GM18505 (cell line): ENCODE data around the gene PROK1.
"Not testable (repeated sequence)": the region's sequence is repeated elsewhere in the genome, so short reads cannot be mapped to it uniquely, and the experiment has no call there.

Experiments used
- ATAC-seq: cut with Tn5 transposase; IDR thresholded peaks from one replicate; pipeline ENCODE4 v1.9.1; 2021; ENCODE audit not compliant: unreplicated experiment
- POLR2A ChIP-seq: IDR thresholded peaks from 4 replicates; pipeline ENCODE4 v1.6.1; 2011; ENCODE audit warnings: borderline replicate concordance; ENCODE audit not compliant: insufficient read depth, insufficient read length; ENCODE audit errors: extremely low read depth

PROK1 gene

DNA sequence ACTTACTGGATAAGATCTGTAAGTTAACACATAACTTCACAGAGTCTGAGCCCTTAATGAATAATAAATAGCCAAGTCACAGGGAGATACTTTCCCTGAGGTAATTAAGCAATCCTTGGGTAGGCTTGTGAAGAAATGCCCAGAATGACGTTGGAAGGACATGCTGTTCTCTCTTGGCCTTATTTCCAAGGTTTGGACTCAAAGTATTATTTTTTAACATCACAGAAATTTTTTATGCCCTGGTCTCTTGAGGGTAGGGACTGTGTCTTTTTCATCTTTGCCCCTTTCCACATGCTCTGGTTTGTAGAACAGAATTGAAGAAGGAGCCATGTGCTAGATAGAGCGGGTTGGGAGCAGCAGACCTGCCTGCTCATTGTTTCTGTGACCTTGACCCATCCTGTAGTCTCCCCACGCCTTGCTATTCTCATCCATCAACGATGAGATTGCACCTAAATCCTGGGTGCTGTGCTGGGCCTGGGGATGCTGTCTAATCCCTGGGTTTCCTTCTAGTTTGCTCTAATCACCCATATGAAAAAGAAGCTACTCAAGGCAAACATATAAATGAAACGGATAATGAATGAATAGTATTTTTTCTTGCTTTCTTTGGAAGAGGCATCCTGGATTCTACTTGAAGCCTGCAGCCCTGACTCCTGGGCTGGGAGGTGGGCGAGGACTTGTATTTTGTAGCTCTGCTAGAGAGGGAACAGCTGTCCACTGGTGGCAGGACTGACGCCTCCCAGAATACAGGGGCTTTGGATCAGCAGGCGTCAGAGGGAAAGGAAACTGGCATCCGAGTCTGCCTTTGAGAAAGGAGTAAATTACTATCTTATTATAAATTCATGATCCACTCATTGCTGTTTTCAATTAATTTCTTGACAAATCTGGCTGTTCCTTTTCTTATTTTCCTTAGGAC lies 26.0 kb upstream of the PROK1 start:
- no peak for TF ChIP-seq POLR2A
- ATAC-seq = no peak

GRCh38 chr1:110425612-110426152 lies 25.3 kb upstream of the PROK1 start:
- TF ChIP-seq POLR2A = no peak
- no peak for ATAC-seq

DNA sequence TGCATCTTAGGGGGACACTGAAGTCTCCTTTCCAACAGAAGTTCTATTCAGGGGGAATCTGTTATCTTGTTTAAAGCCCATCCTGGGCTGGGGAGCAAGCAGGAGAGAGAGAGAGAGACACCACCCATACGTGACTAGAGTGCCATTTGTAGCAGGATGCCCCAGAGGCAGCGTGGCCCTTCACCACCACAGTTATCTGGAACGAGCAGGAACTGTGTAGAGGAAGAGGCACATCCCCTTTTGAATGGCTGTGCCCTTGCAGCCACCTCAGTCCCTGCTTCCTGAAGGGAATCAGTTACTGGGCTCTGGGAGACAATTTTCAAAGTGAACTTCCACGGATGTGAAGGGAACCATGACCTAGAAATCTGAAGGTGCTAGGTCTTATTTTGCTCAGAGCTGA lies 24.1 kb upstream of the PROK1 start:
- no peak for TF ChIP-seq POLR2A
- no peak for ATAC-seq

- no peak for ATAC-seq
- no peak for TF ChIP-seq POLR2A
Observed at GRCh38 chr1:110428946-110429345, 22.0 kb upstream of the PROK1 start.

GRCh38 chr1:110430366-110430765 lies 20.6 kb upstream of the PROK1 start:
- TF ChIP-seq POLR2A = no peak
- no peak for ATAC-seq

DNA sequence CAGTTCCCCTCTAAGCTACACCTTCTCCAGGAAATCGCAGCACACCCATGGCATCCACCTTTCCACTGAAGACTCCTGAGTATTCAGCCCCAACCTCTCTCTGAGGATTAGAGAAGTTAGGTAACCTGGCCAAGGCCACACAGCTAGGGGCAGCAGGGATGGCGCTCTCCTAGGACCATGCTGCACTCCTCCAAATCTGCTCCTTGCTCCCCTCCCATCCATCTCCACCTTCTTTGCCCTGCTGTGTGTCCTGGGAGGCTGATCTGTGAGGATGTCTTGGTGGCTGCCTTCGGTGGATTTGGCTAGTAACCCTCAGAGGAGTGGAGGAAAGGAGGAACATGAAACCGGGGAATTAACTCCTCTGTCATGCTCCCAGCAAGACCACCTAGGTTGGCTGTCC lies 20.0 kb upstream of the PROK1 start:
- ATAC-seq = no peak
- no peak for TF ChIP-seq POLR2A

DNA sequence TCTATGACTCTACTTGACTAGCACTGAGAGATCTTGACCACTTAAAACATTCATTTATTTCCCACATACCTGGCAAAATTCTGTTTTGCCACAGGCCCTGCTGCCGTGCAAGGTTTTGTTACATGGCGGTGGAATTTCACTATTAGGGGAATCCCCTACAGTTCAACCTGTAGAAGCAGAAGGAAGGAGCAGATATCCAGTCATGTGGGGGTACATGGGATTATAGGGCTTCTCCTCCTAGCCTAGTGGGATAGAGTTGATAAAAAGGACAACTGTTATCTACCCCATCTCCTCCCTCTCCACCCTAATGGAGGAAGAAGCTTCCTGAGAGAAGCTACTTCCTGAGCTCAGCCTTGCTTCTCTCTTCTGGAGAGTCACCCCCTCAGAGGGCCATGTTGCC lies 17.7 kb upstream of the PROK1 start:
- no peak for TF ChIP-seq POLR2A
- no peak for ATAC-seq

DNA sequence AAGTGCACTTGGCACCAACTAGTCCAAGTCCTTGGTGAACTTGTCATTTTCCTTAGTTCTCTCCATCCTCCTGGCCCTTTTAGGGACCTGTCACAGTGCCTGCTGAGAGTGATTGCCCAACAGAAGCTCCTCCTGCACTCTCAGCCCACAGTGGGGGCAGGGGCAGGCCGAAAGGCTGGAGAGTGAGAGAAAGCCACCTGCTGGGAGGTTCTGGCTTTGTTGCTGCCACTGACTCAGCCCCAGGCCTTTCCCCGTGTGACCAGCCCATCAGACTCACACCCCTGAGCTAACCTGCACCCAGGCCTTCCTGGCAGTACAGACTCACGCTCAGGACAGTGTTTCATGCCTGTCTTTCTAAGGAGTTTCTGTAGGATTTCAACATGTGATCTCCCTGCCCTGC lies 17.1 kb upstream of the PROK1 start:
- TF ChIP-seq POLR2A = no peak
- ATAC-seq = no peak

DNA sequence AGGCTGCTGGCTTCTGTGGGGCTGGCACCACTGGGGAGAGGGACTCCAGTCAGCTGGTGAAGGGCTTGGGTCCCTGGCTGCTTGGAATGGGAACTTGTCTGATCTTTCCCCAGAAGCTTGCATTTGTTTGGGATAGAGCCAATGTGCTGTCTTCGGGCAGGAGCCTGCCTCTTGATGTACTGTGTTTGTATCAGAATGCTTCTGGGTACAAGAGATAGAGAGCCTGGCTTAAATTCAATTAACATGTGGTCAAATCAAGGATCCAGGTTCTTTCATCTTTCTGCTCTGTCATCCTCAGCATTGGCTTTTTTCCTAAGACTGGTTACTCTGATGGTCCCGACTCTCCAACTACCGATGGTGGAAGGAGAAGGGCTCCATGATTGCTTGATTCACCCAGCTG lies 16.0 kb upstream of the PROK1 start:
- no peak for TF ChIP-seq POLR2A

DNA sequence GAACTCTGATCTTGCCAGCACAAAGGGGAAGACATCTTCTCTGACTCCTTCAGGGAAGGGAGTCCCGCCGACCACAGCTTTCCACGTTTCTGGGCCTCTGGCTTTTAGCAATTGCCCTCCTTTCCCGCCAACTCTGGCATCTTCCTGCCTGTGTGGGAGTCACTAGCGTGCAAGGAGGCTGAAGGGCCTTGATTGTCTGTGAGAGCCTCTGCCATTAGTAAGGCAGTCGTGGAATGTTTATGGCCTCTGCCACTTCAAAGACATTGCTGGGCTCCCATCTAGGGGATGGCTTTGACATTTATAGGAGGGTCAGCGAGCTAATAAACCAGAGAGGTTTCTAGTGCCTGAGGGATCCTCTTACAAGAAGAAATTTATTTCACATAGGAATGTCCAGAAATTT lies 14.3 kb upstream of the PROK1 start:
- ATAC-seq = no peak
- TF ChIP-seq POLR2A = no peak

More for the DNA sequence above, 16.0 kb upstream of the PROK1 start:
- no peak for ATAC-seq

GRCh38 chr1:110437645-110438299 lies 13.2 kb upstream of the PROK1 start:
- ATAC-seq = not testable (repeated sequence)

DNA sequence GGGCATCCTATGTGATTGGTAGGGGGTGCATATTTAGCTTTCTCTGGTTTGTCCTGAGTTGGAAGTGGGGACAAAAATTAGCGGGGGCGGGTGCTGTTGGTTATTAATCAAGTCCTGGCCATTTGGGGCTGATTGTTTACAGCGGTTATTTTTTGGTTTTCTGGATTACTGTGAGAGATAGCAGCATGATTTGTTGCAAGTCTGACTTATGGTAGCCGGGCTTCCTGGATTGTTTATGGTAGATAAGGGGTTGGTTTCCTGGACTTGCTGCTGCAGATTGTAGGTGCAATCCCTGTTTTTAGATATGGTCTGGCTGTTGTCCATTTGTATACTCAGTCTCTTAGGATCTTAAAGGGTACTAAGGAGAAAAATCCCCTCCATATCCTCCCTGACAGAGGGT lies 12.1 kb upstream of the PROK1 start:
- no peak for ATAC-seq
- TF ChIP-seq POLR2A = no peak

- not testable (repeated sequence) for ATAC-seq
Observed at GRCh38 chr1:110439873-110440272, 11.1 kb upstream of the PROK1 start.

DNA sequence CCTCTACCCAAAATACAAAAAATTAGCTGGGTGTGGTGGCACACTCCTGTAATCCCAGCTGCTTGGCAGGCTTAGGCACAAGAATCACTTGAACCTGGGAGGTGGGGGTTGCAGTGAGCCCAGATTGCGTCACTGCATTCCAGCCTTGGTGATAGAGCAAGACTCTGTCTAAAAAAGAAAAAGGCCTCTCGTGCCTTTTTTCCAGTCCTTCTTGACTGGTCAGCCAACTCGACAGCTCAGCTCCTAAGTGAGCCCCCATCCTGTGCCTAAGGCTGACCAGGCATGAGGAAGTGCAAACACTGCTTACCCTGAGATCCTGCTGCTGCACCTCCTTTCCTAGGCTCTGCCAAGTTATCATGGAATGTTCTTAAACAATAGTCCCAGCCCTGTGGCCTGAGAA lies 10.1 kb upstream of the PROK1 start:
- no peak for TF ChIP-seq POLR2A
- no peak for ATAC-seq
